C4-2B (cell line): ENCODE results near the gene RNF144A.
A peak's percentile ranks its signal among the peaks of the same experiment; 100 is the strongest.

Experiments
- H3K27ac ChIP-seq: fragments of 450-650 bp; 2 replicates; pipeline ENCODE4 v1.5.1; 2017
- CTCF ChIP-seq: fragments of 450-650 bp; conservative IDR thresholded peaks from 2 replicates; pipeline ENCODE4 v1.5.1; 2017; ENCODE audit warnings: mild to moderate bottlenecking
- ZFX ChIP-seq: fragments of 450-650 bp; IDR thresholded peaks from 2 replicates; pipeline ENCODE4 v1.6.1; 2017

Gene RNF144A

GRCh38 chr2:6970976-6971480 lies 53.8 kb downstream of the RNF144A start:
- TF ChIP-seq CTCF = no peak

GRCh38 chr2:6971502-6971901 lies 54.3 kb downstream of the RNF144A start:
- H3K27ac ChIP-seq = no peak overlapping the region
- TF ChIP-seq ZFX (no peak), CTCF (no peak)

More at GRCh38 chr2:6970976-6971480, 53.8 kb downstream of the RNF144A start:
- no peak overlapping the region for H3K27ac ChIP-seq

GRCh38 chr2:6972067-6972710 lies 55.0 kb downstream of the RNF144A start:
- no peak overlapping the region for H3K27ac ChIP-seq
- no peak for TF ChIP-seq CTCF
- no peak for TF ChIP-seq ZFX

- H3K27ac ChIP-seq = no peak overlapping the region
- no peak for TF ChIP-seq CTCF
These were observed 56.8 kb downstream of the RNF144A start for GRCh38 chr2:6973895-6974545.

GRCh38 chr2:6975988-6976387 lies 58.8 kb downstream of the RNF144A start:
- no peak for TF ChIP-seq ZFX
- no peak overlapping the region for H3K27ac ChIP-seq

GRCh38 chr2:6977113-6977741 lies 60.0 kb downstream of the RNF144A start:
- peak overlapping the region; percentile 80 for H3K27ac ChIP-seq
- TF ChIP-seq ZFX (no peak), CTCF (no peak)

GRCh38 chr2:6977786-6978185 lies 60.6 kb downstream of the RNF144A start:
- no peak for TF ChIP-seq CTCF
- TF ChIP-seq ZFX = no peak
- peak overlapping the region; percentile 80 for H3K27ac ChIP-seq
